ENCODE measurements around the gene CGNL1.

The CGNL1 gene

DNA sequence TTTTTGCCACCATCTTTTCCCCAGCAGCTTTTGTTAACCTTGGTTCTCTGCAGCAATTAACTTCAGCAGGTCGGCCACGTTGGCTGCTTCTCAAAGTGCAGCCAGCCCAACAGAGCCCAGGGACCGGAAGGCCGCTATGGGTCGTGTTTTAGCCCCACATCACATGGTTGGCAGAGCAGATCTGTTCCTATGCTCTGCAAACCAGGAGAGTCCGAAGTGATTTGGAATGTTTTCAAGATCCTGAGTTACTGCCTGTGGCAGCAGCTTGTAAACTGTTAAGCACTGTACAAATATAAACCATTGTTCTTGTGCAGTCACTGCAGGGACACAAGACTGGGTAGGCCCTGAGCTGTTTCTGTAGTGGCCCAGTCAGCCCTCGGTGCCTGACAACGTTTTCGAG is 145.8 kb downstream of the CGNL1 start:
- ATAC-seq (replicated peaks) (no peak), DNase-seq (no peak)
- Mint-ChIP-seq H3K27ac (no peak overlapping the region), H3K36me3 (no peaks in the 10 kb centered on the region), H3K4me3 (no peak overlapping the region), H3K9me3 (no peaks in the 10 kb centered on the region), H3K4me1 (peaks cover 6 to 8% of the 10 kb centered on the region in 2 donors), H3K27me3 (no peaks in the 10 kb centered on the region)

DNA sequence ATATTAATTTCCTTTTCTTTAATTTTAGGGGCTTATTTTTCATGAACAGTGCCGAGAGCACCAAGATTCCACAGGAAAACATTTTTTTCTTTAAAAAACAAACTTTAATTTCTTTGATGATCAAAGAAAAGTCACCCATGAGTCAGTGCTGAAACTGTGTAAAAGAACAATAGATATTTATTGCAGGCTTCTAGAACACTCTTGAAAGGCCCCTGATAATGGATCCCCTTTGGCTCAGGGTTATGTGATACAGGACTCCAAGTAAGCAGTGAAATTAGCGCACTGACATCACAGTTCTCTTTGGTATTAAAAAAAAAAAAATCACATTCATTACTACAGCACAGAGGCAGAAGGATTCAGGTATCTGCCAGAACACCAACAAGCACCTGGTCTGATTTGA is 149.3 kb downstream of the CGNL1 start:
- DNase-seq (no peak), ATAC-seq (replicated peaks) (no peak)
- H3K9me3 Mint-ChIP-seq, result no peaks in the 10 kb centered on the region
- peaks cover 9 to 14% of the 10 kb centered on the region in 2 donors for H3K4me1 Mint-ChIP-seq
- H3K4me3 Mint-ChIP-seq, result no peak overlapping the region
- H3K27ac Mint-ChIP-seq, result no peak overlapping the region
- no peaks in the 10 kb centered on the region for H3K27me3 Mint-ChIP-seq
- no peaks in the 10 kb centered on the region for H3K36me3 Mint-ChIP-seq

DNA sequence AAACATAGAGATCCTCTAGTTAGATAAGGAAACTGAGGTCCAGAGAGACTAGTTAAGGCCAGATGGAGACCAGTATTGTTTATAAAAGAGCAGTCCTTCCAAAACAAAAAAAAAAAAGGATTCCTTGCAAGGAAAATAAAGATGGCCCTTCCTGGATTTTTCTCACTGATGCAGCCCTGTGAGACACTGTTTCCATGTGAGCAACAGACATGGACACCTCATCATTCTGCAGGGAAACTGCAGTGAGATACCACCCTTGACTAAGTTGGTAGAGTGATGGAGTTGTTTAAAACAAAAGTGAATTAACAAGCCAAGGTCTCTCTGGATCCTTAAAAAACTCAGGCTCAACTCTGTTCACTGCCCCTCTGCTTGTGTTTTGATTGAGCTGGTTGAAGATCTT is 149.8 kb downstream of the CGNL1 start:
- Mint-ChIP-seq H3K4me3 (no peak overlapping the region), H3K4me1 (peaks cover 9 to 14% of the 10 kb centered on the region in 2 donors), H3K27me3 (no peaks in the 10 kb centered on the region), H3K9me3 (no peaks in the 10 kb centered on the region), H3K36me3 (no peaks in the 10 kb centered on the region), H3K27ac (no peak overlapping the region)
- DNase-seq, result no peak
- no peak for ATAC-seq (replicated peaks)

DNA sequence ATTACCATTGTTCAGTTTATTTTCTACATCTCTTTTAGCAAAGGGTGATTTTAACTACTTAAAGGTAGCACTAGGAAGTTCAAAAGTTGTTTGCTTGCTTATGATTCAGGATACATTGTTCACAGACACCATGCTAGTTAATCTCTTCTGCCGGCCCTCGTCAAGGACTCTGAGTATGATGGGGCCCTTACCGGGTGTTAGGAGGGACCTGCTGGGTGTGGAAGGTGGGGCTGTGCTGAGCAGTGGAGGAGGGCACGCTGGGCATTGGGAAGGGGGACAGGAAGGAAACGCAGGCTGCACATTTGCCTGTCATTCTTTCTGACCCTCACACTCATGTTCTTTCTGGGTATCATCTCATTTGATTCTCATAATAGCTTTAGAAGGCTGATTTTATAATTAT is 150.3 kb downstream of the CGNL1 start:
- ATAC-seq (replicated peaks) (no peak), DNase-seq (no peak)
- H3K9me3 Mint-ChIP-seq, result no peaks in the 10 kb centered on the region
- peaks cover 9 to 14% of the 10 kb centered on the region in 2 donors for H3K4me1 Mint-ChIP-seq
- H3K4me3 Mint-ChIP-seq, result no peak overlapping the region
- H3K27me3 Mint-ChIP-seq, result no peaks in the 10 kb centered on the region
- H3K27ac Mint-ChIP-seq, result no peak overlapping the region
- no peaks in the 10 kb centered on the region for H3K36me3 Mint-ChIP-seq

DNA sequence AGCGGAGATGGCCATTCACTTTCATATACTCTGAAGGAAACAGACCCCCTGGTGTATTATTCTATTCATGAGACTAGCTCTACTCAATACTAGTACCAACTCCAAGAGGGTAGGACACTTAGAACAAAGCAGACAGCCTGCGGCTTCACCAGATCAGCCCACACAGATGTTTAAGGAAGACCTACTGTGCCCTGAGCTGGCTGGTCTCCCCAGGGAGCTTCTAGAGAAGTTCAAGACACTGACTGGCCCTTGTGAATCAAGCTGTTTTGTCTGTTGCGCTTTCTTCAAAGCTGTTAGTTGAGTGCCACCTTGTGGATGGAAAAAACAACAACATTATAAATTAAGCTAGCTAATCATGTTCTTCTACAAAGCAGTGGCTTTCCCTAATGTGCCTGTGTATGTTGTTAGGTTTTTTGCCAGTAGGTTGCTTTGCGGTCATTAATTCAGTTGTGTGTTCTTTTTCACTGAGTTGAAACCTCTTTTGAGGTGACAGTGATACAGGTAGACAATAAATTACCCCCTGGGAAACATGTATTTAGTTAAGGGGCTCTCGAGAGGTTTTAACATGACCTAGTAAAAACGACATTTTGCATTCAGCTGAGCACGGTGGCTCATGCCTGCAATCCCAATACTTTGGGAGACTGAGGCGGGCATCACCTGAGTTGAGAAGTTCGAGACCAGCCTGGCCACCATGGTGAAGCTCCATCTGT is 151.2 kb downstream of the CGNL1 start:
- peak; percentile 96 to 100 for ATAC-seq (replicated peaks)
- no peak overlapping the region for H3K4me3 Mint-ChIP-seq
- H3K9me3 Mint-ChIP-seq, result no peaks in the 10 kb centered on the region
- peaks cover 9 to 14% of the 10 kb centered on the region in 2 donors for H3K4me1 Mint-ChIP-seq
- no peaks in the 10 kb centered on the region for H3K27me3 Mint-ChIP-seq
- no peaks in the 10 kb centered on the region for H3K36me3 Mint-ChIP-seq
- H3K27ac Mint-ChIP-seq, result no peak overlapping the region
- peak; percentile 72 for DNase-seq

- no peak overlapping the region for H3K4me3 Mint-ChIP-seq
- no peaks in the 10 kb centered on the region for H3K27me3 Mint-ChIP-seq
- H3K9me3 Mint-ChIP-seq, result no peaks in the 10 kb centered on the region
- peaks cover 5 to 8% of the 10 kb centered on the region in 2 donors for H3K4me1 Mint-ChIP-seq
- ATAC-seq (replicated peaks), result no peak
- DNase-seq, result no peak
- no peak overlapping the region for H3K27ac Mint-ChIP-seq
- no peaks in the 10 kb centered on the region for H3K36me3 Mint-ChIP-seq
These were observed 152.7 kb downstream of the CGNL1 start for GRCh38 chr15:57528940-57529565.

DNA sequence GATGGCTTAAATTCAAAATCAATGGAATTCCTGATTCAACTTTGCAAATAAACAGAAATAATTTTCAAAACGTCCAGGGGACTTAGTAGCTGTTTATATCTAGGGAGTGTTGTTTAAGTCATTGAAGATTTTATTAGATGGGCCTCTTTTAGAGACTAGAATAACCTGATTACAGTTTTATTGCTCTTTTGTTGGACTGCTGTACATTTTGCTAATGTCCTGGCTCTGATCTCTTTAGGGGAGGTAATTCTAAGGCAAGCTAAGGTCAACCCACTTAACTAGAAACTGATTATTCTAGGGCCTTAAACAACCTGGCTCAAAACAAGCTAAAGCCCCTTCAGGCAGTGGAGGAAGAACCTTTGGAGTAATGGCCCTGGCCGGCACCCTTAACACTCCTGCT is 153.4 kb downstream of the CGNL1 start:
- Mint-ChIP-seq H3K4me1 (peaks cover 5 to 8% of the 10 kb centered on the region in 2 donors), H3K9me3 (no peaks in the 10 kb centered on the region), H3K4me3 (no peak overlapping the region), H3K27ac (peak overlapping the region; percentile 20), H3K27me3 (no peaks in the 10 kb centered on the region), H3K36me3 (no peaks in the 10 kb centered on the region)
- ATAC-seq (replicated peaks) (no peak), DNase-seq (no peak)

GRCh38 chr15:57532731-57533447 is 156.6 kb downstream of the CGNL1 start:
- peaks cover 0 to 6% of the 10 kb centered on the region in 2 donors for H3K4me1 Mint-ChIP-seq
- peaks cover 0 to 7% of the 10 kb centered on the region in 2 donors for H3K9me3 Mint-ChIP-seq
- H3K27ac Mint-ChIP-seq, result no peak overlapping the region
- H3K27me3 Mint-ChIP-seq, result no peaks in the 10 kb centered on the region
- no peak overlapping the region for H3K4me3 Mint-ChIP-seq
- H3K36me3 Mint-ChIP-seq, result peaks cover 0 to 6% of the 10 kb centered on the region in 2 donors
- DNase-seq, result no peak
- no peak for ATAC-seq (replicated peaks)

DNA sequence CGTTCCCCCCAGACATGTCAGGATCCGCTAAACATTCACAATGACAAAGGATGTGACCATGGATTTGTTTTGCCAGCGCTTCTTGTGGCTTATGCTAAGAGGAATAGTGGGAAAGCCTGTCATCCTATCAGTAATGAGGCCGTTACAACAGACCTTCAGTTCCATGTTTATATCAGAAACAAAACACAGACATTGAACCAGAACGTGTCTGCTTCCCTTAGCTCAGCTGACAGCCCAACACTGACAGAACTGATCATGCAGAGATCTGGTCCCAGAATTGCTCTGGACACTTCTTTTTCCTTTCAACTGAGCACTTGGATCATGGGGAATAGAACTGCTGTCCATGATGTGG is 157.1 kb downstream of the CGNL1 start:
- Mint-ChIP-seq H3K4me1 (peaks cover 0 to 6% of the 10 kb centered on the region in 2 donors), H3K27ac (no peak overlapping the region), H3K9me3 (peaks cover 0 to 7% of the 10 kb centered on the region in 2 donors), H3K27me3 (no peaks in the 10 kb centered on the region), H3K36me3 (peaks cover 0 to 6% of the 10 kb centered on the region in 2 donors), H3K4me3 (no peak overlapping the region)
- ATAC-seq (replicated peaks) (no peak), DNase-seq (no peak)

DNA sequence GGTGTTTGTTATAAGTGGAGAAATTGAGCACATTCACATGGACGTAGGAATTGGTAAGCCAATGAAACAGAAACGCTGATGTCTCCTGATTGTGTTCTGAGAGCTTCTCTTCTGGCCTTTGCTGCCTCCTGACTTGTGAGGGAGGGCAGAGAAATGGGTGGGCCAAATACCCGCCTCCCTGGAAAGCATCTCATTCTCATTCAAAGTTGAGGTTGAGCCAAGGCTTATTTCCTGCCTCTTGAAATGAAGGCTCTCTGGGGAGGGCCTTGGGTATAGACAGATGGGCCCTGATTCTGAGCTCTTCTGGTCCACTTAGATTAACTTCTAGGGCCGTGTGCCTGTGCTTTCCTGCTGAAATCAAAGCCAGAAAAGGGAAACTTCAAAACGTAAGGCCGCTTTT is 158.0 kb downstream of the CGNL1 start:
- Mint-ChIP-seq H3K36me3 (peaks cover 0 to 6% of the 10 kb centered on the region in 2 donors), H3K4me3 (no peak overlapping the region), H3K4me1 (peaks cover 0 to 6% of the 10 kb centered on the region in 2 donors), H3K27me3 (peaks cover 4 to 5% of the 10 kb centered on the region in 2 donors), H3K9me3 (peaks cover 0 to 7% of the 10 kb centered on the region in 2 donors), H3K27ac (no peak overlapping the region)
- no peak for DNase-seq
- ATAC-seq (replicated peaks), result no peak

- no peak overlapping the region for H3K27ac Mint-ChIP-seq
- peaks cover 10 to 17% of the 10 kb centered on the region in 2 donors for H3K9me3 Mint-ChIP-seq
- DNase-seq (no peak), ATAC-seq (replicated peaks) (peak; percentile 61 to 69)
- peaks cover 7 to 12% of the 10 kb centered on the region in 2 donors for H3K4me1 Mint-ChIP-seq
- H3K4me3 Mint-ChIP-seq, result no peak overlapping the region
- H3K27me3 Mint-ChIP-seq, result peaks cover 14 to 19% of the 10 kb centered on the region in 2 donors
- H3K36me3 Mint-ChIP-seq, result peaks cover 10 to 11% of the 10 kb centered on the region in 2 donors
These were observed 160.8 kb downstream of the CGNL1 start for GRCh38 chr15:57537072-57537471.

DNA sequence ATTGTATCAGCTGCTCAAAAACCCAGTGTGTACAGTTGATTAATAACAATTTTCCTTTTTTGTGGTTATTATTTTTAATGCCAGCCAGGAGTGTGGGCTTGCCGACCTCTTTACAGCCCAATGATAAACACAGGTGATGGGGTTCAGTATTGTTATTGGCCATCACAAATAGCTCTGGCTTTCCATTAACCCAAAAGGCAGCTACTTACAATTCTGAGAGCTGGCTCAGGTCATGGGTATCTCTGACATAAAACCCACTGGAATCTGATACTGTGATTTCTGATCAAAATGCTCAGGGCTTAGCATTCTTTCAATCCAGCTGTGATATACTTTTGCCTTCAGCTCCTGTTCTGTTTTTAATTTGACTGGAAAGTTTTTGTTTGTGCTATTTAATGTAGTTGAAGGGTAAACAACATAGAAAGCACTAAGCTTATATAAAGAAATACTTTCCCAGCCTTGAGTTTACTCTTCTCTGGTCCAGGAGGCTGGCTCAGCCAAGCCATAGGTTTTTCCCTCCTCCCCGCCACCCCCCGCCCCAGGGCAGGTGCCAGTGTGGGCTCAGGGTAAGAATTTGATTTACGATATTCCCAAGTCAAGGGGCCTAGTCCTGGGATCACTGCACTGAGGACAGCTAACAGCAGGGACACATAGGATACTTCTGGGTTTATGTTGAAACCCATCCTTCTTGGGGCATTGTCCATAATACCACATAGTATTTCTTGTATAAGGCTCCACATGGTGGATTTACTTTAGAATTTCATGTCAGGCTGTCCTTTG is 161.4 kb downstream of the CGNL1 start:
- Mint-ChIP-seq H3K4me1 (peaks cover 11 to 17% of the 10 kb centered on the region in 2 donors), H3K36me3 (peaks cover 10 to 11% of the 10 kb centered on the region in 2 donors), H3K27ac (no peak overlapping the region), H3K27me3 (peaks cover 14 to 19% of the 10 kb centered on the region in 2 donors), H3K4me3 (no peak overlapping the region), H3K9me3 (peaks cover 10 to 17% of the 10 kb centered on the region in 2 donors)
- DNase-seq, result no peak
- no peak for ATAC-seq (replicated peaks)

DNA sequence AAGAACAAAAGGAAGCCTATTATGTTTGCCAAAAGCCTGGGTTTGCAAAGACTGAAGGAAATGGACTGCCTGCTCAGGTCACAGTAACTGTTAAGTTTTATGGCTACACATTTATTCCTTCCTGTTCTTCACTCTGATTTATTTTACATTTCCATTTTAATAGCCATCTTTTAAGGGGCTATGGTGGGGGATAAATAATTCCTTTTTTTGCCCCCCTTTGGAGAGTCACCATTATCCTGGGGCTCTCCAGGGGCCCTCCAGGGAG is 161.9 kb downstream of the CGNL1 start:
- Mint-ChIP-seq H3K27me3 (peaks cover 14 to 19% of the 10 kb centered on the region in 2 donors), H3K9me3 (peaks cover 10 to 17% of the 10 kb centered on the region in 2 donors), H3K4me1 (peaks cover 11 to 17% of the 10 kb centered on the region in 2 donors), H3K4me3 (no peak overlapping the region), H3K27ac (no peak overlapping the region), H3K36me3 (peaks cover 10 to 11% of the 10 kb centered on the region in 2 donors)
- DNase-seq, result no peak
- ATAC-seq (replicated peaks), result no peak

GRCh38 chr15:57538821-57539220 is 162.5 kb downstream of the CGNL1 start:
- Mint-ChIP-seq H3K4me3 (no peak overlapping the region), H3K27me3 (peaks cover 14 to 19% of the 10 kb centered on the region in 2 donors), H3K9me3 (peaks cover 10 to 17% of the 10 kb centered on the region in 2 donors), H3K27ac (no peak overlapping the region), H3K36me3 (peaks cover 10 to 11% of the 10 kb centered on the region in 2 donors), H3K4me1 (peaks cover 11 to 17% of the 10 kb centered on the region in 2 donors)
- no peak for DNase-seq
- ATAC-seq (replicated peaks), result no peak

Measured in stimulated activated naive B cell treated with anti-CD40 and anti-IgM and Interleukin-4, amounts not matched to agents 10 μg/mL and 1 μg/mL and 100 μg/mL, for 72 hours (primary cell).